AG10803 (cell line): Measurements from ENCODE around the gene SENP1.

Experiments
- DNase-seq: peaks from one replicate; pipeline ENCODE4 v3.0.0; 2010; ENCODE audit warnings: low read depth
- H3K4me3 ChIP-seq: 2 replicates; pipeline ENCODE4 v1.5.1; 2011; ENCODE audit warnings: mild to moderate bottlenecking, low read length, control low read depth
- TF ChIP-seq, protein P1 (sequence below): conservative IDR thresholded peaks from 2 replicates; pipeline ENCODE4 v1.5.1; 2011; ENCODE audit warnings: mild to moderate bottlenecking, low read length, control low read depth, inconsistent platforms

Gene SENP1

DNA sequence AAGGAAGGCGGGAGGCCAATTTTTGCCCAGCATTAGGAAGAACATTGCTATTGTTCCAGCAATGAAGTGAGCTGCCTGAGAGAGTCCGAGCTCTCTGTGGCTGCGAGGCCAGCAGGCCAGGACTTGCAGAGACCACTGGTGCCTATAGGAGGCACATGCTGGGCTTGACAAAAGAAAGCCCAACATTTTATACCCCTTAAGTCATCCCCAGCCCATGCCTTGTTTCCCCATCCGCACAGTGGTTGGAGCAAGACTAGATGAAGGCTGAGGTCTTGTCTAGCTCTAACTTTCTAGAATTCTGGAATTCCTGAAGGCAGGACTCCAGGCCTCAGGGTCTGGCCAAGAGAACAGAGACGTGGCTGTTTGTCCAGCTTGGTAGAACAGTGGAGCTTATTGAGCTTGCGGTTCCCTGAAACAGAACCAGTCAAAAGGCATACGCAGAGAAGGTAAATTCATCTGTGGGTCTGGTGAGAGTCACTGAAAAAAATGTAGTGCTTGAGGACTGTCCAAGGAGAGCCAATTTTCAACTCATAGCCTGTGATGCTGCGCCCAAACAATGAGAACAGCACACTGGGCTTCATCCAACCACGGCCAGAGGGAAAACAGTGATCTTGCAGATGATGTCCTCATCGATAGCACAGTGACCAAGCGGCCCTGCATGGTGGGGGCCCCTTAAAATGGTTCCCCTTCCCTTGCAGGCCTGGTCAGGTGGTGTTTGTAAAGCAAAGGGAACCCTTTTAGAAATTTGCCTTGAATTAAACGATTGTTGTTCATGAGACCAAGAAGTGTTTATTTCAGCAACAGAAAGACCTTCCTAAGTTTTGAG, 74.5 kb downstream of the SENP1 start:
- no peak for DNase-seq
- TF ChIP-seq, protein P1, sequence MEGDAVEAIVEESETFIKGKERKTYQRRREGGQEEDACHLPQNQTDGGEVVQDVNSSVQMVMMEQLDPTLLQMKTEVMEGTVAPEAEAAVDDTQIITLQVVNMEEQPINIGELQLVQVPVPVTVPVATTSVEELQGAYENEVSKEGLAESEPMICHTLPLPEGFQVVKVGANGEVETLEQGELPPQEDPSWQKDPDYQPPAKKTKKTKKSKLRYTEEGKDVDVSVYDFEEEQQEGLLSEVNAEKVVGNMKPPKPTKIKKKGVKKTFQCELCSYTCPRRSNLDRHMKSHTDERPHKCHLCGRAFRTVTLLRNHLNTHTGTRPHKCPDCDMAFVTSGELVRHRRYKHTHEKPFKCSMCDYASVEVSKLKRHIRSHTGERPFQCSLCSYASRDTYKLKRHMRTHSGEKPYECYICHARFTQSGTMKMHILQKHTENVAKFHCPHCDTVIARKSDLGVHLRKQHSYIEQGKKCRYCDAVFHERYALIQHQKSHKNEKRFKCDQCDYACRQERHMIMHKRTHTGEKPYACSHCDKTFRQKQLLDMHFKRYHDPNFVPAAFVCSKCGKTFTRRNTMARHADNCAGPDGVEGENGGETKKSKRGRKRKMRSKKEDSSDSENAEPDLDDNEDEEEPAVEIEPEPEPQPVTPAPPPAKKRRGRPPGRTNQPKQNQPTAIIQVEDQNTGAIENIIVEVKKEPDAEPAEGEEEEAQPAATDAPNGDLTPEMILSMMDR = no peak
- no peak overlapping the region for H3K4me3 ChIP-seq

DNA sequence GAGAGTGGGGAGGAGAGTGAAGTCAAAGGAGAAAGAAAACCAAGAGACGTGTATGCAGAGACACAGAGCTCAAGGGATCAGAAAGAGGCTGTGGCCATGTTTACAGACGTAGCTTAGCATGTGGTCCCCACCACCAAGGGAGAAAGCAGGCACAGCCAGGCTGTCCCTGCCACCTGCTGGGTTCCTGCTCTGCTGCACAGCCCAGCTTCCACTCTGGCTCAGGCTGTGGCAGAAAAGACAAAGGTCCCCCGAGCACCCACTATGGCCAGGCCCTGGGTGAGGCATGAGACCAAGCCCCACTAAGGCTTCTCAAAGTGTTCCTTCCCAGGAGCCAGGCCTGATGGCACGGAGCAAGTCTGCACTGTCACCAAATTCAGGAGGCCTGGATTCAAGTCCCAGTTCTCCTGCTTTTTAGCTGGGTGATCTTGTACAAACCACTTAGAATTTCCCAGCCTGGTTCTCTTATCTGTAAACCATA, 75.7 kb downstream of the SENP1 start:
- H3K4me3 ChIP-seq = no peak overlapping the region
- DNase-seq = no peak
- TF ChIP-seq, protein P1 = no peak

DNA sequence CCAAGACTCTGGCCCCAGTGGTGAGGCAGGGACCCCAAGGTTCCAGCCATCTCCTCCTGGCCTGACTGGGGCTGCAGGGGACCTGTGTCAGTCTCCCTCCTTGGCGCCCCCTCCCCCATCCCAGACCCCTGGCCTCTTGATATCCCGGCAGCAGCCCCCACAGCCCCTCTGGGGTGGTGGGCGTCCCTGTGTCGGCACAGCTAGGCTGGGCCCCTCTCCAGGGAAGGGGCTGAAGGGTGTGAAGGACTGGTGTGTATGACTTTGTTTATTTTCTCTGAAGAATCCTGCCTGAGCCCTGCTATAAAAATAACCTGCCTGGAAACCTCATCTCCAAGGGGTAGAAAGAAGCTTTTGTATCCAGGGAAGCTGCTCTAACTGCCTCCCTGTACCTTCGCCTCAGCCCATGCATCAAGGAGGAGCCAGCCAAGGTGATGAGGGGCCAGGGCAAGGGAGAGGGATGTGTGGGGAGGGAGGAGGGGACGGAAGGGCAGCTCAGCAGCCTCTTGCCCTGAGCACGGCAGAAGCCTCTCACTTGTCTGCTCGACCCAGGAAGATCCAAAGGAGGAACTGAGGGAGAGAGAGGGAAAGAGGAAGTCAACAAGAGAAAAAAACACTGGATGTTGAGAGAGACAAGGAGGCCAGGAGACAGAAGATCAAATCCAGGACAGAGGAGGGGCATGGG, 76.2 kb downstream of the SENP1 start:
- TF ChIP-seq, protein P1 = no peak
- no peak overlapping the region for H3K4me3 ChIP-seq
- DNase-seq = no peak

DNA sequence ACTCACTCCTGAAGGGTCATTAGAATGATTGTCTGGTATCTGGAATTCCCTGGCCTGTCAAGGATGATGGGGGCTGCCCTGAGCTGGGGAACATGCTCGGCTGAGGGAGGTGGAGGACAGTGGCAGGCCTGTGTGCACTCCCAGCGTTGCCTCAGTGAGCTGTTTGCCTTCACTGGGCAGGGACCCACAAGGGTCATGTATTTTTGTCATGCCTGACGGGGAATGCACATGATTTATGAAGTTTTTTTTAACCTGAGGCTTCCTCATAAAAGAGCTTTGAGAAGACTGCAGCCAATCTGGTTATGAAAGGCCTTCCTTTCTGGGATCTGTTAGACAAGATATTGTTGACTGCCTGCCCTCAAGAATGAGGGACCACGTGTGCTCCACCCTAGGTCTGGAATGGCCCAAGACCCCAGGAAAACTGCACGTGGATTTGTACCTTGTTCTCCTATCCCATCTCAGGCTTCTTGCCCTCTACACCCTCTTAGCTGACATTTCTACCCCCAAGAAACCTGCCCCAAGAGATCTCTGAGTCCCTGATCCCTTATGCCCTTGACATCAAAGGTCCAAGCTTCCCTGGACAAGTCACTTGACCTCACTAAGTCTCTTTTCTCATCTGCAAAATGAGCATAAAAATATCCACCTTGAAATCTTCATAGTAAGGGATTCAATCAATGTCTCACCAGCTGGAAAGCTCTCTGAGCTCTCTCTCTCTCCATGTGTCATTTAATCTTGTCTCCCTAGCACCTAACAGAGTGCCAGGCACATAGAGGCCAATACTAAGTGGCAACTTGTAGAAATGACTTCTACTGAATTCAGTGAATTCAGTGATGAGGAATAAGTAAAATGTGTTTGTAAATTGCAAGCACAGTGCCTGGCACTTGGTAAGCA, 77.1 kb downstream of the SENP1 start:
- H3K4me3 ChIP-seq = no peak overlapping the region
- DNase-seq = no peak
- TF ChIP-seq, protein P1 = no peak

DNA sequence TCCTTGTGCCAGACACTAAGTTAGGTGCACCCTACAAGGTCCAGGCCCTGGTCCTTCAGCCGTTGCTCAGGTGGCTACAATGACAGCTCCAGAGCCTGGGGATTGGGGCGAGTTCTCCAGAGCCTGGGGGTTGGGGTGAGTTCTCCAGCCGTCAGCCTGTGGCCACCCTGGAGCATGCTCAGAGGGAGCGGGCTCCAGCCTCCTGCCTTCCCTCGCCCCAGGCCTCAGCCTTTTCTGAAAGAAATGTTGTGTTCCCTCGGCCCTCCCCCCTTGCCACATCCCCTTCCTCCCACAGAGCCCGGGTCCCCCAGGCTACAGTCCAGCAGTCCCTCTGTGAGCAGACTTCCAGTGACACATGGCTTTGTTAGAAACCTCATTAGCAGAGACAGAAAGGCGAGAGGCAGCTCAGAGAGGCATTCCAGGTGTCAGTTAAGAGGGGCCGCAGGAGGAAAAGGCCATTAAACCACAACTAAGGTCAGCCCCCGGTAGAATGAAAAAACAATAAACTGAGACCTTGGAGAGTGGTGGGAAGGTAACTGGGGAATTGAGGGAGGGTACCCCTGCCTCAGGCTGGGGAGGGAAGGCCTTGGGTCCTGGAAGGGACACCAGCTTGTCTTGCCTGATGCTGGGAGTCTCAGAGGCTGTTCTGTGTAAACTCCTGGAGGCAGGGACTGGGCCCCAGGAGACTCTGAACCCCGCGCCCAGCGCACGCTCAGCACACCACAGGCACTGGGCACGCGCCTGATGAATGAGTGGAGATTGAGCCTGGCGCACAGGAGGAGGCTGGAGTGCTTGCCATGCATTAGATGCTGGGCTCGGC, 78.5 kb downstream of the SENP1 start:
- no peak for DNase-seq
- no peak overlapping the region for H3K4me3 ChIP-seq
- TF ChIP-seq, protein P1 = no peak

DNA sequence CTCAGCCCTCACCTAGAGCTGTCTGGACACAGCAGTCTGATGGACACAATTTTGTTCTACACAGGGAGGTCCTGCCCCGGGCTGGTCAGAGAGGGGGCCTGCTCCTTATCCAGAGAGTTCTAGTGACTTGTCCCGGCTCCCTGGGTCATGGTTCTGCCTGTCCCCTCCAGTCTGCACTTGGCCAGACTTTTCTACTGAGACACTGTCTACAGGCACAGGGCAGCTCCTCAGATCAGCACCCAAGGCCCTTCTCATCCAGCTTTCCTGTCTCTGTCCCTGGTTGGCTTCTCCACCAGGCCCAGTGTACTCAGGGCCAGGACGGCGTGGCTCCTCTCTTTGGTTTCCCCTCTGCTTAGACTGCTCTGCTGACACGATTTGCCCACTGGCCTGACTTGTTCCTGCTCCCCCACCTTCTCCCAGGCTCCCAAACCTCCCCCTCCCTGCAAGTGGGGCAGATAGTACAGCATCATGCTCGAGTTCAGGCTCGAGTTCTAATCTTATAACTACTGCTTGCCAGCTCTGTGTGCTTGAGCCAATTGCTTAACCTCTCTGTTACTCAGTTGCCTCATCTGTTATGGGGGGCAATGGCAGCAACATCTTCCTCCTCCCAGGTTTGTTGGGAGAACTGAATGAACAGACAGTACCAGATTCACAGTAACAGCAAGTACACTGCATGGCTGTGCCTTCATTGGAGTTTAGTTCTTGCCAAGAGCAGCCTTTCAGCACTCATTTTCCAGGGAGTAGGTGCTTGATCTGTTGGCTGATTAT, 79.6 kb downstream of the SENP1 start:
- TF ChIP-seq, protein P1 = no peak
- no peak for DNase-seq
- no peak overlapping the region for H3K4me3 ChIP-seq
